Stimulated activated memory B cell treated with anti-CD40 and anti-IgM and Interleukin-4, amounts not matched to agents 10 μg/mL and 1 μg/mL and 100 μg/mL, for 72 hours (primary cell): Measurements from ENCODE around the gene LHX6.

Source experiments
- ATAC-seq: fragments of 150-1000 bp; cut with Tn5 transposase; 2 replicates; pipeline ENCODE4 v1.10.0; 2021
- H3K27ac Mint-ChIP-seq: one replicate; pipeline ENCODE4 v1.8.0; 2022; ENCODE audit warnings: mild to moderate bottlenecking, mixed read lengths
- H3K27me3 Mint-ChIP-seq: one replicate; pipeline ENCODE4 v1.8.0; 2022; ENCODE audit warnings: mixed read lengths
- H3K36me3 Mint-ChIP-seq: one replicate; pipeline ENCODE4 v1.8.0; 2022; ENCODE audit warnings: mixed read lengths
- H3K4me1 Mint-ChIP-seq: one replicate; pipeline ENCODE4 v1.8.0; 2022; ENCODE audit warnings: mixed read lengths
- H3K4me3 Mint-ChIP-seq: one replicate; pipeline ENCODE4 v1.8.0; 2022; ENCODE audit warnings: mild to moderate bottlenecking, moderate library complexity, mixed read lengths
- H3K9me3 Mint-ChIP-seq: one replicate; pipeline ENCODE4 v1.8.0; 2022; ENCODE audit warnings: mixed read lengths

Gene LHX6

GRCh38 chr9:122192914-122193525 is 35.7 kb downstream of the LHX6 start:
- Mint-ChIP-seq H3K27me3 (peaks cover 10% of the 10 kb centered on the region), H3K27ac (no peak overlapping the region), H3K36me3 (no peaks in the 10 kb centered on the region), H3K4me3 (no peak overlapping the region), H3K9me3 (no peaks in the 10 kb centered on the region), H3K4me1 (no peaks in the 10 kb centered on the region)
- ATAC-seq, result no peak

- Mint-ChIP-seq H3K4me3 (no peak overlapping the region), H3K27me3 (peaks cover 10% of the 10 kb centered on the region), H3K9me3 (no peaks in the 10 kb centered on the region), H3K27ac (no peak overlapping the region), H3K36me3 (no peaks in the 10 kb centered on the region), H3K4me1 (no peaks in the 10 kb centered on the region)
- no peak for ATAC-seq
Observed at GRCh38 chr9:122192261-122192875, 36.4 kb downstream of the LHX6 start.

- no peaks in the 10 kb centered on the region for H3K36me3 Mint-ChIP-seq
- H3K4me1 Mint-ChIP-seq, result no peaks in the 10 kb centered on the region
- no peaks in the 10 kb centered on the region for H3K9me3 Mint-ChIP-seq
- H3K4me3 Mint-ChIP-seq, result no peak overlapping the region
- no peak for ATAC-seq
- H3K27me3 Mint-ChIP-seq, result peaks cover 3% of the 10 kb centered on the region
- no peak overlapping the region for H3K27ac Mint-ChIP-seq
Observed at GRCh38 chr9:122191584-122191983, 37.2 kb downstream of the LHX6 start.

- no peaks in the 10 kb centered on the region for H3K36me3 Mint-ChIP-seq
- no peak overlapping the region for H3K27ac Mint-ChIP-seq
- H3K27me3 Mint-ChIP-seq, result no peaks in the 10 kb centered on the region
- no peak overlapping the region for H3K4me3 Mint-ChIP-seq
- H3K4me1 Mint-ChIP-seq, result no peaks in the 10 kb centered on the region
- ATAC-seq, result no peak
- no peaks in the 10 kb centered on the region for H3K9me3 Mint-ChIP-seq
Observed at GRCh38 chr9:122190597-122191381, 38.0 kb downstream of the LHX6 start.

- H3K4me1 Mint-ChIP-seq, result no peaks in the 10 kb centered on the region
- no peak for ATAC-seq
- no peaks in the 10 kb centered on the region for H3K9me3 Mint-ChIP-seq
- no peak overlapping the region for H3K4me3 Mint-ChIP-seq
- H3K27ac Mint-ChIP-seq, result no peak overlapping the region
- no peaks in the 10 kb centered on the region for H3K36me3 Mint-ChIP-seq
- H3K27me3 Mint-ChIP-seq, result peaks cover 3% of the 10 kb centered on the region
Observed at GRCh38 chr9:122188369-122188768, 40.4 kb downstream of the LHX6 start.

GRCh38 chr9:122186777-122187470 is 41.8 kb downstream of the LHX6 start:
- H3K27ac Mint-ChIP-seq, result no peak overlapping the region
- H3K9me3 Mint-ChIP-seq, result no peaks in the 10 kb centered on the region
- peaks cover 10% of the 10 kb centered on the region for H3K27me3 Mint-ChIP-seq
- no peaks in the 10 kb centered on the region for H3K36me3 Mint-ChIP-seq
- no peak overlapping the region for H3K4me3 Mint-ChIP-seq
- H3K4me1 Mint-ChIP-seq, result no peaks in the 10 kb centered on the region
- no peak for ATAC-seq

- no peak for ATAC-seq
- Mint-ChIP-seq H3K36me3 (no peaks in the 10 kb centered on the region), H3K27ac (no peak overlapping the region), H3K4me1 (no peaks in the 10 kb centered on the region), H3K9me3 (no peaks in the 10 kb centered on the region), H3K27me3 (peaks cover 17% of the 10 kb centered on the region), H3K4me3 (no peak overlapping the region)
Observed at GRCh38 chr9:122186301-122186700, 42.5 kb downstream of the LHX6 start.

GRCh38 chr9:122184551-122184950 is 44.2 kb downstream of the LHX6 start:
- ATAC-seq, result no peak
- Mint-ChIP-seq H3K27me3 (peaks cover 26% of the 10 kb centered on the region), H3K4me3 (no peak overlapping the region), H3K36me3 (no peaks in the 10 kb centered on the region), H3K4me1 (no peaks in the 10 kb centered on the region), H3K9me3 (no peaks in the 10 kb centered on the region), H3K27ac (no peak overlapping the region)

GRCh38 chr9:122183501-122183900 is 45.3 kb downstream of the LHX6 start:
- Mint-ChIP-seq H3K9me3 (no peaks in the 10 kb centered on the region), H3K4me3 (no peak overlapping the region), H3K27ac (no peak overlapping the region)

GRCh38 chr9:122180633-122181032 is 48.1 kb downstream of the LHX6 start:
- Mint-ChIP-seq H3K4me1 (no peaks in the 10 kb centered on the region), H3K27me3 (peaks cover 36% of the 10 kb centered on the region), H3K9me3 (no peaks in the 10 kb centered on the region), H3K4me3 (no peak overlapping the region), H3K36me3 (no peaks in the 10 kb centered on the region), H3K27ac (no peak overlapping the region)
- ATAC-seq, result no peak

More at GRCh38 chr9:122183501-122183900, 45.3 kb downstream of the LHX6 start:
- ATAC-seq, result no peak
- H3K27me3 Mint-ChIP-seq, result peaks cover 26% of the 10 kb centered on the region
- no peaks in the 10 kb centered on the region for H3K4me1 Mint-ChIP-seq
- H3K36me3 Mint-ChIP-seq, result no peaks in the 10 kb centered on the region

GRCh38 chr9:122179690-122180074 is 49.1 kb downstream of the LHX6 start:
- ATAC-seq, result no peak
- Mint-ChIP-seq H3K27ac (no peak overlapping the region), H3K27me3 (peaks cover 43% of the 10 kb centered on the region), H3K4me1 (no peaks in the 10 kb centered on the region), H3K4me3 (no peak overlapping the region), H3K9me3 (no peaks in the 10 kb centered on the region), H3K36me3 (no peaks in the 10 kb centered on the region)

GRCh38 chr9:122179054-122179689 is 49.6 kb downstream of the LHX6 start:
- no peak for ATAC-seq
- Mint-ChIP-seq H3K27me3 (peaks cover 48% of the 10 kb centered on the region), H3K4me1 (no peaks in the 10 kb centered on the region), H3K27ac (no peak overlapping the region), H3K9me3 (no peaks in the 10 kb centered on the region), H3K4me3 (no peak overlapping the region), H3K36me3 (no peaks in the 10 kb centered on the region)

GRCh38 chr9:122176916-122177315 is 51.8 kb downstream of the LHX6 start:
- H3K4me1 Mint-ChIP-seq, result no peaks in the 10 kb centered on the region
- H3K27ac Mint-ChIP-seq, result no peak overlapping the region
- no peaks in the 10 kb centered on the region for H3K9me3 Mint-ChIP-seq
- H3K27me3 Mint-ChIP-seq, result peaks cover 60% of the 10 kb centered on the region
- no peak overlapping the region for H3K4me3 Mint-ChIP-seq
- no peak for ATAC-seq
- H3K36me3 Mint-ChIP-seq, result no peaks in the 10 kb centered on the region

GRCh38 chr9:122173670-122174069 is 55.1 kb downstream of the LHX6 start:
- Mint-ChIP-seq H3K9me3 (no peaks in the 10 kb centered on the region), H3K4me3 (no peak overlapping the region), H3K27me3 (peaks cover 55% of the 10 kb centered on the region), H3K36me3 (no peaks in the 10 kb centered on the region), H3K27ac (no peak overlapping the region), H3K4me1 (no peaks in the 10 kb centered on the region)
- ATAC-seq, result no peak

- ATAC-seq, result no peak
Observed at GRCh38 chr9:122172131-122172530, 56.6 kb downstream of the LHX6 start.

More at GRCh38 chr9:122172131-122172530, 56.6 kb downstream of the LHX6 start:
- peaks cover 2% of the 10 kb centered on the region for H3K9me3 Mint-ChIP-seq
- no peak overlapping the region for H3K4me3 Mint-ChIP-seq
- no peaks in the 10 kb centered on the region for H3K36me3 Mint-ChIP-seq
- peaks cover 66% of the 10 kb centered on the region for H3K27me3 Mint-ChIP-seq
- no peaks in the 10 kb centered on the region for H3K4me1 Mint-ChIP-seq
- no peak overlapping the region for H3K27ac Mint-ChIP-seq
